Progenitor cell of endocrine pancreas (in vitro differentiated cells): ENCODE data around the gene CHRNE. TPM values are rescaled to one million over a fixed set of nuclear protein-coding genes. Genes with fewer than 3 reads are reported as not detected.

ENCODE experiments used
- DNase-seq: peaks from one replicate; pipeline ENCODE4 v3.0.0; 2021; ENCODE audit warnings: low spot score; ENCODE audit not compliant: unreplicated experiment
- H3K27ac Mint-ChIP-seq: 2 replicates; pipeline ENCODE4 v1.8.0; 2021; ENCODE audit warnings: mild to moderate bottlenecking, moderate library complexity, mixed read lengths
- H3K27me3 Mint-ChIP-seq: 2 replicates; pipeline ENCODE4 v1.8.0; 2021; ENCODE audit warnings: mixed read lengths
- H3K36me3 Mint-ChIP-seq: 2 replicates; pipeline ENCODE4 v1.8.0; 2022; ENCODE audit warnings: mixed read lengths; ENCODE audit not compliant: insufficient read depth
- H3K4me1 Mint-ChIP-seq: 2 replicates; pipeline ENCODE4 v1.8.0; 2021; ENCODE audit warnings: low read depth, mixed read lengths
- H3K4me3 Mint-ChIP-seq: 2 replicates; pipeline ENCODE4 v1.8.0; 2021; ENCODE audit warnings: low read depth, mild to moderate bottlenecking, moderate library complexity, mixed read lengths
- H3K9me3 Mint-ChIP-seq: 2 replicates; pipeline ENCODE4 v1.8.0; 2021; ENCODE audit warnings: low read depth, mixed read lengths
- CTCF ChIP-seq: fragments of 200-600 bp; sonication (generic); IDR thresholded peaks from one replicate; pipeline ENCODE4 v1.5.0; 2021; ENCODE audit warnings: antibody characterized with exemption, mild to moderate bottlenecking; ENCODE audit not compliant: unreplicated experiment
- total RNA-seq: library from RNA; stranded (reverse); gene quantifications from 2 replicates; pipeline ENCODE4 v1.2.1, GENCODE V29; 2021

The CHRNE gene
- total RNA-seq, 1 donor from 2014 or later, result 0.36 TPM

- H3K27ac Mint-ChIP-seq, result no peak overlapping the region
- DNase-seq, result no peak
- peaks cover 10% of the 10 kb centered on the region for H3K27me3 Mint-ChIP-seq
- H3K4me3 Mint-ChIP-seq, result no peak overlapping the region
- no peak for TF ChIP-seq CTCF
- H3K9me3 Mint-ChIP-seq, result no peaks in the 10 kb centered on the region
- H3K4me1 Mint-ChIP-seq, result no peaks in the 10 kb centered on the region
- peaks cover 6% of the 10 kb centered on the region for H3K36me3 Mint-ChIP-seq
Observed at GRCh38 chr17:4897198-4897687, 5.7 kb downstream of the CHRNE start.

GRCh38 chr17:4896332-4897197, 6.3 kb downstream of the CHRNE start:
- H3K27me3 Mint-ChIP-seq, result peaks cover 9% of the 10 kb centered on the region

GRCh38 chr17:4895657-4896331, 7.1 kb downstream of the CHRNE start:
- Mint-ChIP-seq H3K27ac (no peak overlapping the region), H3K4me1 (no peaks in the 10 kb centered on the region), H3K9me3 (no peaks in the 10 kb centered on the region), H3K4me3 (no peak overlapping the region), H3K27me3 (peaks cover 9% of the 10 kb centered on the region), H3K36me3 (peaks cover 6% of the 10 kb centered on the region)
- no peak for DNase-seq
- TF ChIP-seq CTCF, result peak; percentile 12

More at GRCh38 chr17:4896332-4897197, 6.3 kb downstream of the CHRNE start:
- no peaks in the 10 kb centered on the region for H3K4me1 Mint-ChIP-seq
- H3K27ac Mint-ChIP-seq, result no peak overlapping the region
- no peak overlapping the region for H3K4me3 Mint-ChIP-seq
- no peak for DNase-seq
- H3K36me3 Mint-ChIP-seq, result peaks cover 6% of the 10 kb centered on the region
- no peak for TF ChIP-seq CTCF
- no peaks in the 10 kb centered on the region for H3K9me3 Mint-ChIP-seq

- no peak for TF ChIP-seq CTCF
- Mint-ChIP-seq H3K9me3 (no peaks in the 10 kb centered on the region), H3K36me3 (peaks cover 8% of the 10 kb centered on the region), H3K27ac (no peak overlapping the region), H3K27me3 (peaks cover 9% of the 10 kb centered on the region), H3K4me1 (no peaks in the 10 kb centered on the region), H3K4me3 (no peak overlapping the region)
- DNase-seq, result no peak
Observed at GRCh38 chr17:4895121-4895520, 7.8 kb downstream of the CHRNE start.

GRCh38 chr17:4893721-4894560, 9.0 kb downstream of the CHRNE start:
- Mint-ChIP-seq H3K4me3 (no peak overlapping the region), H3K36me3 (peaks cover 11% of the 10 kb centered on the region), H3K27me3 (peaks cover 3% of the 10 kb centered on the region), H3K9me3 (no peaks in the 10 kb centered on the region), H3K27ac (no peak overlapping the region), H3K4me1 (no peaks in the 10 kb centered on the region)
- no peak for DNase-seq
- no peak for TF ChIP-seq CTCF
